ENCODE results near the gene ADAD1.

- TF ChIP-seq CTCF (conservative IDR thresholded peaks at IDR 0.05; ENCODE audit: low read length) = no peak
- no peak for TF ChIP-seq EZH2phosphoT487 (IDR thresholded peaks at IDR 0.05; ENCODE audit: borderline replicate concordance)
These were observed at the start of gene ADAD1 for GRCh38 chr4:122378711-122379110.

Data from Loucy (cell line).